ENCODE data around the gene HABP4. TPM values are rescaled to one million over a fixed set of nuclear protein-coding genes. Genes with fewer than 3 reads are reported as not detected.

HABP4 gene
- total and polyA plus RNA-seq, 9 of the 15 experiments (the other 6 are each of a cell fraction or from before 2014, with no cell fraction given): 0.38 to 2.4 (median 1.9) TPM

DNA sequence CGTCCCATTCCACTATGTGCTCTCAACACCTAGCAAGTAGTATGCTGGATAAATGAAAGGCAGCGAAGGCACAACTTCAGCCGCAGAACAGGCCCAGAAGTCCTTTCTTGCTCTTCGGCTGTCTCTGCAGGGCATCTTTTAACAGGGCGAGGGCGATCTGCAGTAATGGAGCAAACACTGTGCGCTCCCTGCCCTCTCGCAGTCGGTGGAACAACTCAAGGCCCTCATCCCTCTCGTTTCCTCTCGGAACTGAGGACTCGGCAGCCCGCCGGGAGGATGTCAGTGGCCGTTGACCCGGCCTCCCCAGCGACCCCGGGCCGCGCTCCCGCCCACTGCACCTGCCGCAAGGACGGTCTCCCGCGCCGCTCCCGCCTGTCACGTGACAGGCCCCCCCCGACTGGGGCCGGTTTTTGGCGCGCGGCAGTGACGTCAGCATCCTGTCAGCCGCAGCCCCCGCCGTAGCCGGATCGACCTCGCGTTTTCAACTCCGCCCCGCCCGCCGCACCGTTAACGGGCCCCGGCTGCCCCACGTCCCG, 32.9 kb upstream of the HABP4 start (continued):
- TF ChIP-seq, protein P1, sequence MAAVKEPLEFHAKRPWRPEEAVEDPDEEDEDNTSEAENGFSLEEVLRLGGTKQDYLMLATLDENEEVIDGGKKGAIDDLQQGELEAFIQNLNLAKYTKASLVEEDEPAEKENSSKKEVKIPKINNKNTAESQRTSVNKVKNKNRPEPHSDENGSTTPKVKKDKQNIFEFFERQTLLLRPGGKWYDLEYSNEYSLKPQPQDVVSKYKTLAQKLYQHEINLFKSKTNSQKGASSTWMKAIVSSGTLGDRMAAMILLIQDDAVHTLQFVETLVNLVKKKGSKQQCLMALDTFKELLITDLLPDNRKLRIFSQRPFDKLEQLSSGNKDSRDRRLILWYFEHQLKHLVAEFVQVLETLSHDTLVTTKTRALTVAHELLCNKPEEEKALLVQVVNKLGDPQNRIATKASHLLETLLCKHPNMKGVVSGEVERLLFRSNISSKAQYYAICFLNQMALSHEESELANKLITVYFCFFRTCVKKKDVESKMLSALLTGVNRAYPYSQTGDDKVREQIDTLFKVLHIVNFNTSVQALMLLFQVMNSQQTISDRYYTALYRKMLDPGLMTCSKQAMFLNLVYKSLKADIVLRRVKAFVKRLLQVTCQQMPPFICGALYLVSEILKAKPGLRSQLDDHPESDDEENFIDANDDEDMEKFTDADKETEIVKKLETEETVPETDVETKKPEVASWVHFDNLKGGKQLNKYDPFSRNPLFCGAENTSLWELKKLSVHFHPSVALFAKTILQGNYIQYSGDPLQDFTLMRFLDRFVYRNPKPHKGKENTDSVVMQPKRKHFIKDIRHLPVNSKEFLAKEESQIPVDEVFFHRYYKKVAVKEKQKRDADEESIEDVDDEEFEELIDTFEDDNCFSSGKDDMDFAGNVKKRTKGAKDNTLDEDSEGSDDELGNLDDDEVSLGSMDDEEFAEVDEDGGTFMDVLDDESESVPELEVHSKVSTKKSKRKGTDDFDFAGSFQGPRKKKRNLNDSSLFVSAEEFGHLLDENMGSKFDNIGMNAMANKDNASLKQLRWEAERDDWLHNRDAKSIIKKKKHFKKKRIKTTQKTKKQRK (IDR thresholded peaks at IDR 0.05; ENCODE audit: borderline replicate concordance, low read depth, low read length): no peak
- TF ChIP-seq HIVEP1 (CRISPR knock-in tag; IDR thresholded peaks at IDR 0.05) (0 out of 2 replicates have a peak, but pooled peaks have one; percentile 63), RBBP5 (IDR thresholded peaks at IDR 0.05; ENCODE audit: borderline replicate concordance, insufficient read depth, low read length, poor library complexity, severe bottlenecking) (peak; percentile 37), ZBTB7A (IDR thresholded peaks at IDR 0.05; ENCODE audit: borderline replicate concordance, control insufficient read depth, low read depth, low read length) (peak; percentile 55; the same call in 1 of the 2 replicates), ZNF133 (CRISPR knock-in tag; IDR thresholded peaks at IDR 0.05) (no peak)

DNA sequence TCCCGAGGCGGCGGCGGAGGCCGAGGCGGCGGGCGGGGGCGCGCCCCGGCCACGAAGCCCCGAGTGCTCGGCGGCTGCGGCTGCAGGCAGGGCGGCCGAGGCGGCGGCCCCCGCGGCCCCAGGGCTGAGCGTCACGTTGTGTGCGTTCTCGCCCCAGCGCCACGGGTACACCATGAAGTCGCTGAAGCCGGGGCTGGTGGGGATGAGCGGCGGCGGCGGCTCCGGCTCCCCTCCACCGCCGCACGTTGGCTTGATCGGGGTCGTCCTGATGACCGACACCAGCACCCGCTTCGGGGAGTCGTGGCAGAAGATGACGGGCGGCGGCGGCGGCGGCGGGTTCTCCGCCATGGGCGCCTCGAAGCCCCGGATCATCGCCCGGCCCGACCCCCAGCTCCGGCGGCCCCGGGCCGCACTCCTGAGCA, 32.3 kb upstream of the HABP4 start:
- in situ Hi-C loops (cut with MboI): no loop called here
- Histone ChIP-seq H3K36me3 (ENCODE audit: control insufficient read depth, insufficient read depth, low read length) (peaks cover 23% of the 10 kb centered on the region; the same call in 2 of the 3 replicates), H3K9ac (ENCODE audit: insufficient read depth in 1 of 2, low read depth in 2 of 2, low read length in 2 of 2) (peak overlapping the region; percentile 99 to 100), H3K27ac (ENCODE audit: extremely low read depth, low read depth, low read length) (peak overlapping the region; percentile 100), H4K20me1 (replicated peaks; ENCODE audit: control insufficient read depth, insufficient read depth, low read length) (peaks cover 16% of the 10 kb centered on the region), H3K4me3 (peak overlapping the region; percentile 95), H3K4me2 (ENCODE audit: insufficient read depth, low read length) (peak overlapping the region; percentile 87), H3K79me2 (ENCODE audit: control insufficient read depth, insufficient read depth, low read length) (peaks cover 63% of the 10 kb centered on the region), H2AFZ (ENCODE audit: low read depth, low read length) (peak overlapping the region; percentile 63), H3K9me1 (ENCODE audit: control insufficient read depth, insufficient read depth, low read length) (no peaks in the 10 kb centered on the region), H3K27me3 (ENCODE audit: control insufficient read depth in 2 of 2, insufficient read depth in 2 of 2, low read length in 2 of 2) (no peaks in the 10 kb centered on the region), H3K9me3 (replicated peaks; ENCODE audit: control insufficient read depth, insufficient read depth, low read depth, low read length) (no peaks in the 10 kb centered on the region), H3K4me1 (replicated peaks in 1 of 2; ENCODE audit: control insufficient read depth in 2 of 2, insufficient read depth in 2 of 2, low read length in 2 of 2) (peaks cover 23 to 24% of the 10 kb centered on the region in 2 experiments; a peak in 3 of 5 replicates)
- no TSS peak for BruUV-seq (replicated peaks)
- ChIA-PET POLR2A (no interaction called here), CTCF (ENCODE audit: low intra/inter-chr PET ratio) (no interaction called here)
- WGBS (ENCODE audit: insufficient coverage, low coverage, missing lambda C conversion rate): 2% methylated on average over 16 of the region's 62 CpGs
- ATAC-seq (no peak), FAIRE-seq (no peak), DNase-seq (ENCODE audit: extremely low read depth in 1 of 4, low spot score in 3 of 4) (no peak)
- intact Hi-C loops (cut with micrococcal nuclease): loop anchor here (5.0 to 10.0 kb wide), 2 partner anchors 75 to 93 kb away; no protein-coding TSS in a partner anchor
- no peak for TF ChIP-seq SETDB1 (IDR thresholded peaks at IDR 0.05; ENCODE audit: low read length)
- 0 out of 2 replicates have a peak, but pooled peaks have one; percentile 3 for TF ChIP-seq ZFX (CRISPR knock-in tag; IDR thresholded peaks at IDR 0.05)
- peak; percentile 7 for TF ChIP-seq NEUROD1 (IDR thresholded peaks at IDR 0.05; ENCODE audit: borderline replicate concordance, low read depth, low read length, partially characterized antibody)
- no peak for TF ChIP-seq JUN (IDR thresholded peaks at IDR 0.05; ENCODE audit: borderline replicate concordance, low read depth, low read length)
- no peak for TF ChIP-seq JUN (CRISPR knock-in tag; IDR thresholded peaks at IDR 0.05; ENCODE audit: borderline replicate concordance)
- TF ChIP-seq ETV5 (CRISPR knock-in tag; IDR thresholded peaks at IDR 0.05; ENCODE audit: low read depth): no peak
